Head of caudate nucleus (tissue), 42 donors: ENCODE measurements around the gene TMEFF2.
"Not testable (repeated sequence)": the region's sequence is repeated elsewhere in the genome, so short reads cannot be mapped to it uniquely, and the experiment has no call there.

Source experiments
- DNase-seq, 42 donors: peaks; one replicate each; pipeline versions ENCODE4 v3.0.0 to v3.0.0-alpha.2; 2020 to 2021; ENCODE audit warnings: mixed read lengths in 7 of 42
- intact Hi-C: fragments of 100-400 bp; cut with DNase I; formaldehyde crosslinking; loops from one replicate; pipeline ENCODE4 v1.15.0; 2022

The TMEFF2 gene

DNA sequence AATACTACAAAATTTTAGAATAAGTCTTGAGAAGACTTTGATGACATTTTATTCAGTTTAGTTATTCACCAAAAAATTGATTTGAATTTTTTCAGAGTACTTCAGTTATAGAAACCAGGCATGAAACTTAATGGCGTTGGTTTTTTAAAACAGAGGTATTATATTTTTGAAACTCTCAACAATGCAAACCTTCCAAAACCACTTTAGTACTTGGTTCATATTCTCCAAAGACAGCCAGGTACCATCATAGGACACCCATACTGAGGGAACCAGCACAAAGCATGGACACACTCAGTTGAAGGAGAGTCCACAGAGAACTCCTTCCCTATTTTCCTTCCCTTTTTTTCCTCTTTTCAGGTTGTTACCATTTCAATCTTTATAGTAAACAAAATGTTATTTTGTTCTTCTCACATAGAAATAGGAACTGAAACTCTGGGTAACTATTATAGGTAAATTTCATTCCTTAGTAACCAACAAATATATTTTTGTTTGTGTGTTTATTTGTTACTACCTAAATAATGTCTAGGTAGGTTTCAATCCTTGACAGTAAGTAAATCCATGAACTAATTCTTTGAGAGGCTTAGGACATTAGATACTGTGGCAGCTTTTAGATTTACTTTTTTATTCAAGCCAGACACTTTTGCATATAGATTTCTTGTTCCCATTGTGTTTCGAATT is 95.8 kb downstream of the TMEFF2 start:
- intact Hi-C loops = no loop called here
- no peak for DNase-seq

DNA sequence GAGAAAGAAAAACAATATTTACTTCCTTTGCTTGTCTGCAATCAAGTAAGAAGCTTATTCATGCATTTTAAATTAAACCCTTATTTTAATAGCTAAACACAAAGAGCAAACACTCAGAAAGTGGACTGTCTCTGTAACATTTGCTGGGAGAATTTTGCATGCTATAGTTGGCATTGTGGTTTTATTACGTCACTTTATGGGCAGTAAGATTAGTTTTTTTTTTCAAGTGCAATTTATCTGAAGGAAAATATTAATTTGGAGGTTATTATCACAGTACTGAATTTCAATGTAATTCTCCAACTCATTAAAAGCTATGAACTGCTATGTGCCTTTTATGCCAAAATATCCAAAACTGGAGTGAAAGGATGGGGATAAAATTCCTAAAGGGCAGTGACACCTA is 103.3 kb downstream of the TMEFF2 start:
- DNase-seq = no peak
- intact Hi-C loops = no loop called here

DNA sequence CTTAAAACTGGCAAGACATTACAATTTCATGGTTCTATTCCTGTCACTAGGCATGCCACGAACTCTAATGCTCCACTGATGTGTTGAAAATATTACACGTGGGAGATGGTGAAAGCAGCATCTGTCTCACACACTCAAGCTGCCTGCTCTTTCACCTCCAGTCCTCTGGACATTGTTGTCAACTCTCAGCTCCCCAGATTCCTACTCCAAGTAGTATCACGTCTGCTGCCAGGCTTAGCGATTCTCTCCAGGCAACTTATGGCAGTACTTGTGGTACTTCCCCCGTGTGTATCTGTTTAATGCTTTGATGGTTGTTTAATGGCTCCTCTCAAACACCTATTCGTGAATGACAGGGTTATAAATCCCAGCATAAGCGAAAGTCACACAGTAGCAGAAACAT is 103.8 kb downstream of the TMEFF2 start:
- intact Hi-C loops = no loop called here
- DNase-seq = no peak

DNA sequence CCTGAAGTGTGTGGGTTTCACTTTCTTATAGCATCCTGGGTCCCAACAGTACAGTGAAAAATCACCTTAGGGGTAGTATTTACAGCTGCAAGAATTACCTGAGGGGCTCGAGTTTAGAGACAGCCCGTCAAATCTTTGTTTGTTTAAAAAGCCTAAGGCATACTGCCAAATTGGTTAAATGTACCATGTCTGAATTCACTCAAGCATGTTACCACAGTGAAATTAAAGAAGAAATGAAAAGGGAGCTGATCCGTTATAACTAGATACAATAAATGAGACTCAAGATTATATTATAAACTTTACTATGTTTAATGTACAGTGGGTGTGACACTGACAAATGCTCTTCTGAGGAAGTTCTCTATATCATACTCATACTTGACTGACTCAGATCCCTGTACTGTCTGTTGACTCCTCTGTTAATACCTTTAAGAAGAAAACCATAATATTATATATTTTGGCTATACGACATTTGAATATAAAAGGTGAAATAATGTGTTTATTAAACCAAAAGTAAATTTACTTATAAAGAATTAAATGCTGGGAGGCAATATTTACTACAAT is 107.3 kb downstream of the TMEFF2 start:
- intact Hi-C loops = no loop called here
- DNase-seq = no peak

DNA sequence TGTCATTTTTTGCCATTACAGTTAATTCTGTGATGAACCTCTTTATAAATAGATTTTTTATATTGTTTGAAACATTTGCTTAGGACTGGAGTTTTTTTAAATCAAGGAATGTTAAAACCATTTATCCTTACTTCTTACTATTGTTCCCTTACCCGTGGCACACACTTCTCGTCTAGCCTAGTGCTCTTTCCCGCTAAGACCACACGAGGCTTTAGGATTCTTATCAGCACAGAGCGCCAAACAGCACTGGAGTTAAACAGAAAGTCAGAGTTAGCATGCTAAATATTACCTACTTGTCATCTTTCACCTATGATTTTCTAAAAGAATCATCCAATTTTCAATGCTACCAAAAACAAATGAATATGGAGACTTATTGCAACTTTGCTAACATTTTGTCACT is 112.6 kb downstream of the TMEFF2 start:
- DNase-seq = no peak
- intact Hi-C loops = no loop called here

DNA sequence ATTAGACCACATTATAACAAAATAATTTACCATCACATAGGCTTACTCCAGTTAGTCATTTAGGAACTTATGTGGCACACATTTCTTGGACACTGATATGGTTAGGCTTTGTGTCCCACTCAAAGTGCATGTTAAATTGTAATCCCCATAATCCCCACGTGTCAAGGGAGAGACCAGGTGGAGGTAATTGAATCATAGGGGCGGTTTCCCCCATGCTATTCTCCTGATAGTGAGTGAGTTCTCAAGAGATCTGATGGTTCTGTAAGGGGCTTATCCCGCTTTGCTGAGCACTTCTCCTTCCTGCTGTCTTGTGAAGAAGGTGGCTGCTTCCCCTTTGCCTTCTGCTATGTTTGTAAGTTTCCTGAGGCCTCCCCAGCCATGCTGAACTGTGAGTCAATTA is 114.6 kb downstream of the TMEFF2 start:
- intact Hi-C loops, DNase-seq: not testable (repeated sequence)

DNA sequence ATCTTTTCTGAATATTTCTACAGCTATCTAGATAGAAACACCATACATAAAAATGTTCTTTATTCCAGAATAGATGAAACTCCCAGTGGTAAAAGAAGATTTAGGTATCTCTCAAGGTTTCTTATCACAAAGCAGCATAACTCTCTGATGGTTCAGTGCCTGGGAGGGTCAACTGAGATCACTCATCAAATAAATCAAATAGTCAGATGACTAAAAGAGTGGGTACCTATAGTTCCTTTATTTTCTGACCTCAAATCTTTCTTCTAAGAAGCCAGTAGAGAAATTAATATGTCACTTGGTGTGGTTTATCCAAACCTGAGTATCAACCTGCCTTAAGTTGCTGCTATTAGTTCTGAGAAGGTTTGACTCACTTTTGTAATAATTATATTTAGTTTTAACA is 120.9 kb downstream of the TMEFF2 start:
- intact Hi-C loops = no loop called here

DNA sequence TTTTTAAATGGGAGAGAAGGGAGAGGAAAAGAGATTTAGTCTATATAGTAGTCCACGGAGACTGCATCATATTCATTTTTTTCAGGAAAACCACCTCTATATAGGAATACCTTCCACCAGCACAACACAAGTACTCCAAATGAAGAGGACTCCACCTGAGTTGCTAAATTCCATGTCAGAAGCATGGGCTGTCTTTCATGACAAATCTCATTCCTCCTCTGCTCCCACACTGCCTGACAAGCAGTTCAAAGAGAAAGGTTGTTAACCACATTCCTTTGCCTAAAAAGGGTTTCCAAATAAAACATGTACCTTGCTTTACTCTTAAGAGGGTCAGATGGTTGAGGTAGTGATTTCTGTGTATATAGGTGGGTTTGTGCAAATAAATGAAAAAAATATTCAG is 122.0 kb downstream of the TMEFF2 start:
- peak in 11 of 42 donors; percentile 1 to 56 (median 23) for DNase-seq
- intact Hi-C loops = no loop called here

More for the DNA sequence above, 120.9 kb downstream of the TMEFF2 start:
- no peak for DNase-seq

DNA sequence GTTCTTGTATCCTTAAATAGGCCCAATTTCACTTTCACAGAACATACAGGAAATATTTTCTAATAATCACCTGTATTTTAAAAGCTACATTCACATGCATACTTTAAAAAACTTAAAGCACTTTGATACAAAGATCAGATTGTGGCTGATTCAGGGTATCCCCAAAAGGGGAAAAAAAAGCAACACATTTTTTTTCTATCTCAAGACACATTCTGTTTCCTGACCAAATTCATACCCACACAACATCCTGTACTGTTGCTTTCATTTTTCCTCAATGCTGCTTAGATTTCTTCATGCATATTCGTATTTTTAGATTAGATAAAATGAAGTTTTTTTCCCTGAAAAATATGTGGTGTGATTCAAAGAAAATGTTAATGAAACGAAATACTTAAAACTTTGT is 122.5 kb downstream of the TMEFF2 start:
- no peak for DNase-seq
- intact Hi-C loops = no loop called here

DNA sequence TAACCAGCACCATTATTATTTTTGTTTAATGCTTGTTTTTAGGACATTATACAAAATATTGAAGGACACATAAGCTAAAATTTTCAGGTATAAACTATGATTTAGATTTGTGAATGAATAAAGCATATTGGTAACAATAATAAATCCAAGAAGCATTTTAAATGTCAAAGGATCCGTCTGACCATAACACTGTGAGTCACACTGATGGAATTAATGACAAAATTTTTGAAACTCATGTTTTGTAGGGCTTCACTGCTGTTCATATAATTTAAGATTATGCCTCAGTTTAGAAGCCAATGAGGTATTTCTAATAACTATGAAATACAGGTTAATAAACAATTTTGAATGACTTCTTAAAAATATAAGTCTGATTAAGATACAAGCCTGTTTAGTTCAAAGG is 124.6 kb downstream of the TMEFF2 start:
- intact Hi-C loops = no loop called here
- DNase-seq = no peak

DNA sequence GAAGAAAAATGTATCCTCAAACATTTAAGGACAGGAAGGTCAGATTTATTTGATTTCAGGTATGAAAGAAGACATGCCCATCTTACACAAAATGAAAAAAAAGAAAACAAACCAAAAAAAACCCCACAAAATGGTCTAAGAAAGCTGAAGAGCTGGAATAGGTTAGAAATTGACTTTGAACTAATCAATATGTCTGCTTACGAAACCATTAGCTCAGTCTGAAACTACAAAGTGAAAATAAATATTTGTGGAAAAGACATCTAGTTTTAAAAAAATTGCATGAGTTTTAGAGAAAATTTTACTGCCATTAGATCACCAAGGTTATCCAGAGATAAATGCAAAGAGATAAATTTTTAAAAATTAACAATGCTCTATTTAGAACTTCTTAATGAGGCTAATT is 125.3 kb downstream of the TMEFF2 start:
- intact Hi-C loops = no loop called here
- no peak for DNase-seq

DNA sequence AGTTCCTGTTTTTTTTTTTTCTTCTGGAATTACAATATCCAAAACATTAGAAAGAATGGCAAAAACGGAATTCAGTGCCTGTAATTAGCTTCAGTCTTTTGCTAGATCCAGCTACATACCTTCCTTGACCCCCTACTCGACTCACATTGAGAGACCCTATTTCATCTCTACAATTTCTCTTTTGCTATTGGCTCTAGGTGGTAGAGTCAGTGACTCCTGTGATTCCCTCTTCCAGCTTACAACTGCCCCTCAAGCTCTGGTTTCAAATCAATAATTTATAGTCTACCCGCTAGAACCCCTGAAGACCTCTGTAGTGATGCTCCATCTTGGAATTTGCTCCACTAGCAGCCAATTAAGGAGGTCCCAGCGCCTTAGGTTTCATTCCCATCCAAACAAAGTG is 125.8 kb downstream of the TMEFF2 start:
- intact Hi-C loops = no loop called here
- DNase-seq = no peak

DNA sequence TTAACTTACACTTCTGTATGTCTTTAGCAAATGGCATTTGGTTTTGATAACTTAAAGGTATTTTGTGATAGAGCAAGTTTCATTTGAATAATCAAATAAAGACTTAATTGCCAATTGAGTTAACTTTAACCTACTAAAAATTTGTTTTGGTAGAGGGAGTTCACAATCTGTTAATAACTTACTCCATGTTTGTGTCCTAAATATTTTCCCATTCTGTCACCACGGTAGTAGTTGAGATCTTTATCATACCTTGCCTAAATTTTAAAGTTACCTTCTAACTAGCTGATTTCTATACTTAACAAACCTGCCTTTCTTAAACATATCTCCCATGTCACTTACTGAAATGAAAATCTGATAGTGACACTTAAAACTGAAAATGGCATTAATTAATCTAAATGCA is 127.1 kb downstream of the TMEFF2 start:
- intact Hi-C loops = no loop called here
- DNase-seq = no peak

DNA sequence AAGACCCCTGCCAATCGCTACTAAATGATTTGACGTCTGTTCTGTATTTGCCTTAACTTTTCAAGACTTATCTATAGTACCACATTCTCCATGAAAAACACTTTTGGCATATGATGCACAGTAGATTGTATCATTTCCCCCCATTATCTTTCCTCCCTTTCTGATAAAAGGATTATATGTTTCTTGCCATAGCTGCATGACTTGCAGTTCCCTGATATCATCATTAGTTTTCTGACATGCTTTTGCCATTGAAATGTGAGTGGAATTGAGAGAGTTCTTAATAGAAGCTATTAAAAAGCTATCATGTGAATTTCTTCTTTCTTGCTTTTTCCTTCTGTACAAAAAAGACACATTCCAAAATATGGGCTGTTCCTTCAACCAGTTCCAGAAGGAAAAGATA is 130.3 kb downstream of the TMEFF2 start:
- intact Hi-C loops = no loop called here
- DNase-seq = no peak

DNA sequence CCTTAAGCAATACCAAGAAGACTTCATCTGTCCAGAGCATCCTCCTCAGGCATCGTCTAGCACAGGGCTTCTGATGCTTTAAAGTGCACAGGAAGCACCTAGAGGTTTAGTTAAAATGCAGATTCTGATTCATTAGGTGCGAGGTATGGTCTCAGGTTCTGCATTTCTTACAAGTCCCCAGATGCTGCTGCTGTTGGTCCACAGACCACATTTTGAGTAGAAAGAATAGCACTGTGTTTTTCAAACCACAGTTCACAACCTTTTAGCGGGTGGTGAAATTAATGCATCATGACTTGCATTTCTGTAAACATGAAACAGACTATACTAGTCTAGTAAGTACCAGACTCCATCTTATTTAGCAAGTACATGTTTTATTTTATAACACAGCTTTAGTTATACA is 134.6 kb downstream of the TMEFF2 start:
- no peak for DNase-seq
- intact Hi-C loops = no loop called here

DNA sequence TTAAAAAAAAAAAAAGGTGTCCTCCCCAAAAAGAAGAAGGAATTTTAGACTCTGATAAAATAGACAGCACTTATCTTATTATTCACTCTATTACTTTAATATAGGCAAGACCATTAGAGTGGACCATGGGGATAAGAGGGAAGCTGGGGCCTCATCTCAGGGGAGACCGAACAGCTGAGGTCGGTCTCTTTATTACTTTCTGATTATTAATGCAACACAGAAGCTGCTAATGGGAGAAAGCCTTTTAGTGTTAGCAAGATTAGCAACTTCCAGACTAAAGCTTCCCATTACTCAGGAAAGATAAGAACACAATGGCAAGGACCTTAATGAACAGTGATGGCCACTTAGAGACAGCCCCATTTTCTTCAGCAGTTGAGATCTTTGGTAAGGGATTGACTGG is 135.5 kb downstream of the TMEFF2 start:
- intact Hi-C loops = no loop called here
- no peak for DNase-seq

DNA sequence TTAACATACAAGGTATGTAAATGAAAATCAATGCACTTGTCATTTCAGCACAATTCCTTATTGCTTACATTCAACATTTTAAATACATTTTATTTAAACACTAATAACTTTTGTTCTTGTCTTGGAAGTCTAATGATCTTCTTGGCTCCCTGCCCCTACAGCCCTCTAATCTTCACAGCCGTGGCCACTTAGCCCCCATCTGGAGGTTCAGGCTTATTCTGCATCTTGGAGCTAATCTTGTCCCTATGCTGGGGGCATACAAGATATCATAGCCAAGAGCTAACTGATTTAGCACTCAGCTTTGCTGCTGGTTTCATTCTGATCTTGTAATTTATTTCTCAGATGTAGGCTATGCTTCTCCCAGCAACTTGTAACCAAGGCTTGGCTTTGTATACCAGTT is 140.8 kb downstream of the TMEFF2 start:
- no peak for DNase-seq
- intact Hi-C loops = no loop called here

DNA sequence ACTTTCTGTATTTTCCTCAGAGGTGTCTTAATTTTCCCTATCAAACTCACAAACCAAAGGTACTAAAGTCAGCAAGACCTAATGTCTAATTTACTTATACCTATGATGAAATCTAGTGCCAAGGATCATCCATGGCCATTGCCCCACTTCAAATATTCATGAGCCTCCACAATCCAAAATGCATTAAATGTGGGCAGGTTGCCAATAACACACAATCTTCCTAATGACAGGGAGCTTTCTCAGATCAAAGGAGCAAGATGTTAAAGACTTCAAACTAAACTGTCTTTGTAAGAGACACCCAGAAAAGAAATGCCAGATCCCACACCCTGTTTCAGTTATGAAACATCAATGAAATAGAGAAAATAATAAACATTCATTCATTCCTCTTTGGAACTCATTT is 143.2 kb downstream of the TMEFF2 start:
- intact Hi-C loops = no loop called here
- DNase-seq = no peak

DNA sequence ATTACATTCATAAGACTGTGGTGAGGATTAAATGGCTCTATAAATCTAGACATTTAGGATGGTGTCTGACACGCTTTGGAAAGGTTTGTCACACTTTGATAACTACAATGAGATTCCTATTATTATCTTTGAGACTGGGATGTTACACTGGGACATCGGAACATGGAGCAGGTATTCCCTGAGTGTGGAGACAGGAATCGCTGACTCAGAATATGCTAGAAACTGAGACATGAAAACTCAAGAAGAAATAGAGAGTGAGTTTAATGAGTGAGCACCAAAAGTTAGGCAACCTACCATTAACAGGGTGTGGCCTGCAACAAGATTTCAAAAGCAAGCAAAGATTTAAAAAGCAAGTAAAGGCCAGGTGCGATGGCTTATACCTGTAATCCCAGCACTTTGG is 145.4 kb downstream of the TMEFF2 start:
- DNase-seq = no peak

DNA sequence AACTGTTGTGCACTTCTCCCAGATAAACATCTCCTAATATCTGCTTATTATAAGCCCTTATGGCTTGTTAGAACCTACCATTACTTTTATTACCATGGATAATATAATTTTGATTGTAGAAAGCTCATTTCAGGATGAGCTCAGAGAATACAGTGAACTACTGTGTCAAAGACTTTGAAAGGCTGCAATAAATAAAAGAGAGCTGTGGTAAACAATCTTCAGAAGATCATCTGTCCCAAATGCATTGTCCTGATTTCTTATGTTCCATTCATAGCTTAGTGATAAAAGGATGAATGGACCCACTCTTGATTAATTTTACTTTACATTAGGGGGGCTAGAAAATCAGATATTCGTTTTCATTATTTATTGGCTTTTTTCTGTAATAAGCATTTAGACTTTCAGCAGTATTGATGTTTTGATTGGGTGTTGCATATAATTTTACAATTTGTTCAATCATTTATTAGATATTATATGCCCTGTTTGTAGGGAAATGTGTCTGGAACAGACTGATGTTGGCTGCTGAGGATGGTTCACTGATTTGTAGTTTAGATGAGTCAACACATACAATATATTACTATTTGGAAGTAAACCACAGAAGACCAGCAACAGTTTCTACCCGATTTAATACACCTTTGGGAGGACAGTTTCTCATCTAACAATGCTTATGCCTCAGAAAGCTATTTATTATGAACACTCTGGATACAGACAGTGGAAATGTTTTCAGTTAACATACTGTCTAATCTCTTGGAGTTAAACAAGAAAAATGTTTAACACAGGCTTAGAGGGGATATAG is 147.2 kb downstream of the TMEFF2 start:
- no peak for DNase-seq
- intact Hi-C loops = no loop called here

More for the DNA sequence above, 145.4 kb downstream of the TMEFF2 start:
- intact Hi-C loops = no loop called here

DNA sequence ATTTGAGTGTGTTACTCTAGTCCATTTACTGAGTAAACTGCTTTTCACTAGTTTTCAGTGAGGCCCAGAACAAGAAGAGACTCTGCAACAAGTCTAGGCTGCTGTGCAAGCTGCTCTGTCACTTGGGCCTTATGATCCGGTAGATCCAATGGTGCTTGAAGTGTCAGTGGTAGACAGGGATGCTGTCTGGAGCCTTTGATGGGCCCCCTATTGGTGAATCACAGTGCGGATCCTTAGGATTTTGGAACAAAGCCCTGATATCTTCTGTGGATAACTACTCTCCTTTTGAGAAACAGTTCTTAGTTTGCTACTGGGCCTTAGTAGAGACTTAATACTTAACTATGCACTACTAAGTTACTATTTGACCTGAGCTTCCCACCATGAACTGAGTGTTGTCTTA is 150.2 kb downstream of the TMEFF2 start:
- intact Hi-C loops = no loop called here
- DNase-seq = no peak
